A549 (cell line): Measurements from ENCODE around the gene ZNF541. TPM values are rescaled to one million over a fixed set of nuclear protein-coding genes. Genes with fewer than 3 reads are reported as not detected.

Source experiments
- ATAC-seq, 2 experiments: fragments of 200-7000 bp in 1 of 2; fragments of >200 bp in 1 of 2; cut with Nextera tagmentation in 1 of 2; cut with Tn5 transposase in 1 of 2; 3 replicates each; pipeline versions ENCODE4 v1.8.0 to v1.9.1; 2018 to 2020; ENCODE audit warnings: mild to moderate bottlenecking in 1 of 2, moderate library complexity in 1 of 2
- CTCF ChIA-PET: fragments of 300-600 bp; sonication (Branson Sonifier 250); formaldehyde crosslinking; extraction: SDS; loops from one replicate; lab custom pipeline; 2021; ENCODE audit warnings: antibody characterized with exemption, inconsistent platforms; lab: Yijun Ruan, JAX
- POLR2A ChIA-PET: fragments of 350-600 bp; formaldehyde crosslinking; extraction: SDS; loops from one replicate; lab custom pipeline; 2021; ENCODE audit warnings: antibody characterized with exemption, inconsistent platforms; lab: Yijun Ruan, JAX
- DNase-seq, 2 experiments: peaks; one replicate each; pipeline versions ENCODE4 v3.0.0 to v3.0.0-alpha.2; 2011 to 2016; ENCODE audit warnings: low read depth in 1 of 2, low spot score in 1 of 2
- FAIRE-seq: peaks from 2 replicates; lab custom pipeline; 2011; peaks lifted over from hg19 to GRCh38; lab: Jason Lieb, UNC
- H3K27ac ChIP-seq, 2 experiments: fragments of >200 bp; sonication (Bioruptor Twin); formaldehyde crosslinking; 3 replicates each; pipeline ENCODE4 v1.5.1; 2016 to 2017
- H3K4me1 ChIP-seq: fragments of >200 bp; sonication (Bioruptor Twin); formaldehyde crosslinking; 3 replicates; pipeline ENCODE4 v1.6.1; 2016
- H3K4me2 ChIP-seq: fragments of >200 bp; sonication (Bioruptor Twin); formaldehyde crosslinking; 3 replicates; pipeline ENCODE4 v1.6.1; 2016
- H3K4me3 ChIP-seq: fragments of >200 bp; sonication (Bioruptor Twin); formaldehyde crosslinking; 3 replicates; pipeline ENCODE4 v1.5.1; 2016
- H3K9me3 ChIP-seq: fragments of >200 bp; sonication (Bioruptor Twin); formaldehyde crosslinking; 3 replicates; pipeline ENCODE4 v1.6.1; 2016
- ATOH8 ChIP-seq: fragments of 250-450 bp; sonication (Bioruptor Pico); IDR thresholded peaks from 2 replicates; pipeline ENCODE4 v1.5.0; 2020; ENCODE audit warnings: low read depth, mild to moderate bottlenecking, moderate library complexity
- BHLHE40 ChIP-seq: IDR thresholded peaks from 2 replicates; pipeline ENCODE4 v1.6.1; 2012; ENCODE audit warnings: low read depth, low read length, inconsistent platforms
- CBX8 ChIP-seq: fragments of 200-600 bp; sonication (generic); IDR thresholded peaks from 2 replicates; pipeline ENCODE4 v1.6.1; 2016
- CEBPB ChIP-seq, 2 experiments: fragments of >200 bp in 1 of 2; sonication (Bioruptor Twin) in 1 of 2; formaldehyde crosslinking in 1 of 2; IDR thresholded peaks; 2 replicates each; pipeline ENCODE4 v1.6.1; 2012 to 2016
- CHD4 ChIP-seq: fragments of 200-600 bp; sonication (generic); IDR thresholded peaks from 2 replicates; pipeline ENCODE4 v1.6.1; 2016; ENCODE audit warnings: antibody characterized with exemption, mild to moderate bottlenecking, borderline replicate concordance
- CTCF ChIP-seq: fragments of >200 bp; sonication (Bioruptor Twin); formaldehyde crosslinking; IDR thresholded peaks from 3 replicates; pipeline ENCODE4 v1.5.1; 2016
- EHMT2 ChIP-seq: fragments of 200-600 bp; sonication (generic); IDR thresholded peaks from 2 replicates; pipeline ENCODE4 v1.6.1; 2016; ENCODE audit warnings: antibody characterized with exemption, low read depth, mild to moderate bottlenecking, moderate library complexity
- ELK1 ChIP-seq: fragments of 150-350 bp; IDR thresholded peaks from 2 replicates; pipeline ENCODE4 v1.6.1; 2014; ENCODE audit warnings: low read depth, mild to moderate bottlenecking, low read length
- FOSL2 ChIP-seq, 2 experiments: fragments of 450-650 bp in 1 of 2; fragments of >200 bp in 1 of 2; sonication (Bioruptor Twin) in 1 of 2; formaldehyde crosslinking; IDR thresholded peaks; 2 replicates each; pipeline versions ENCODE4 v1.5.0 to v1.6.1; 2016 to 2020; ENCODE audit warnings: mild to moderate bottlenecking in 1 of 2, moderate library complexity in 1 of 2
- GATA3 ChIP-seq: IDR thresholded peaks from 2 replicates; pipeline ENCODE4 v1.6.1; 2012; ENCODE audit warnings: borderline replicate concordance
- HDAC2 ChIP-seq: fragments of 200-600 bp; sonication (generic); IDR thresholded peaks from 2 replicates; pipeline ENCODE4 v1.6.1; 2016
- HMGXB4 ChIP-seq: fragments of 250-450 bp; sonication (Bioruptor Pico); IDR thresholded peaks from 2 replicates; pipeline ENCODE4 v1.5.0; 2021; ENCODE audit warnings: mild to moderate bottlenecking, moderate library complexity, borderline replicate concordance
- HOXB13 ChIP-seq: fragments of 250-450 bp; sonication (Bioruptor Pico); IDR thresholded peaks from 2 replicates; pipeline ENCODE4 v1.5.0; 2020; ENCODE audit warnings: low read depth, mild to moderate bottlenecking, moderate library complexity
- HOXB5 ChIP-seq: fragments of 250-450 bp; sonication (Bioruptor Pico); IDR thresholded peaks from 2 replicates; pipeline ENCODE4 v1.5.0; 2020; ENCODE audit warnings: mild to moderate bottlenecking, moderate library complexity
- KDM1A ChIP-seq: fragments of 200-600 bp; sonication (generic); IDR thresholded peaks from 2 replicates; pipeline ENCODE4 v1.6.1; 2016; ENCODE audit warnings: low read depth, mild to moderate bottlenecking
- MAX ChIP-seq: IDR thresholded peaks from 2 replicates; pipeline ENCODE4 v1.6.1; 2012
- NPAS2 ChIP-seq: fragments of 250-450 bp; sonication (Bioruptor Pico); IDR thresholded peaks from 2 replicates; pipeline ENCODE4 v1.8.0; 2022; ENCODE audit warnings: mild to moderate bottlenecking, moderate library complexity, borderline replicate concordance
- NR3C1 ChIP-seq: fragments of >200 bp; sonication (Bioruptor Twin); formaldehyde crosslinking; IDR thresholded peaks from 3 replicates; pipeline ENCODE4 v1.6.1; 2017
- POLR2A ChIP-seq: IDR thresholded peaks from 2 replicates; pipeline ENCODE4 v1.6.1; 2012; ENCODE audit warnings: mild to moderate bottlenecking, low read length
- POLR2AphosphoS2 ChIP-seq: conservative IDR thresholded peaks from 2 replicates; pipeline ENCODE4 v1.6.1; 2012; ENCODE audit warnings: low read length, improper control_type of control experiment, inconsistent platforms
- RAD21 ChIP-seq, 2 experiments: fragments of >200 bp in 1 of 2; sonication (Bioruptor Twin) in 1 of 2; formaldehyde crosslinking in 1 of 2; IDR thresholded peaks in 1 of 2; conservative IDR thresholded peaks in 1 of 2; 2 replicates in 1 of 2; 3 replicates in 1 of 2; pipeline ENCODE4 v1.6.1; 2012 to 2018; ENCODE audit warnings: inconsistent platforms in 1 of 2
- RCOR1 ChIP-seq: fragments of 150-350 bp; IDR thresholded peaks from 2 replicates; pipeline ENCODE4 v1.6.1; 2014; ENCODE audit warnings: antibody characterized with exemption, low read length, low read depth
- REST ChIP-seq: fragments of 200-600 bp; sonication (generic); IDR thresholded peaks from 2 replicates; pipeline ENCODE4 v1.6.1; 2016; ENCODE audit warnings: antibody characterized with exemption, mild to moderate bottlenecking, moderate library complexity
- RFX5 ChIP-seq: fragments of 450-650 bp; IDR thresholded peaks from 2 replicates; pipeline ENCODE4 v1.7.1; 2014; ENCODE audit warnings: antibody characterized with exemption, mild to moderate bottlenecking, moderate library complexity
- TP53 ChIP-seq: fragments of 250-450 bp; sonication (Bioruptor Pico); IDR thresholded peaks from 2 replicates; pipeline ENCODE4 v1.5.0; 2021; ENCODE audit warnings: mild to moderate bottlenecking, moderate library complexity
- ZC3H11A ChIP-seq: fragments of 450-650 bp; IDR thresholded peaks from 2 replicates; pipeline ENCODE4 v1.6.1; 2014; ENCODE audit warnings: antibody characterized with exemption, mild to moderate bottlenecking
- ZFP36 ChIP-seq: fragments of 450-650 bp; IDR thresholded peaks from 2 replicates; pipeline ENCODE4 v1.6.1; 2014; ENCODE audit warnings: borderline replicate concordance; ENCODE audit not compliant: partially characterized antibody
- WGBS: methylation state at CpG from one replicate; pipeline ENCODE4 v1.1.6; 2017; ENCODE audit errors: missing lambda C conversion rate; 5-methylcytosine and 5-hydroxymethylcytosine counted together
- polyA plus RNA-seq, 4 experiments: library from polyadenylated mRNA; depleted of rRNA in 3 of 4; stranded (reverse); fragments of >200 nt; fragmentation: RNase III in 1 of 4; extraction: RNeasy Plus Mini Kit Qiagen cat#74134 plus additional on column Dnase treatment in 1 of 4; gene quantifications; 2 replicates in 3 of 4; 3 replicates in 1 of 4; pipeline ENCODE4 v1.2.3, GENCODE V29; 2011 to 2017

The ZNF541 gene
- polyA plus RNA-seq, 2 of the 4 experiments (the other 2 are of a cell fraction): not detected

GRCh38 chr19:47547199-47547598, 25.7 kb downstream of the ZNF541 start:
- no peaks in the 10 kb centered on the region for H3K9me3 ChIP-seq
- ATAC-seq: no peak
- ChIA-PET CTCF (interaction anchor here (1.2 to 3.1 kb wide), 4 partner anchors 9 to 110 kb away, joined by 3 to 10 read pairs (median 5); no protein-coding TSS in a partner anchor), POLR2A (no interaction called here)
- no peak overlapping the region for H3K4me3 ChIP-seq
- no peak for DNase-seq
- H3K4me2 ChIP-seq: no peak overlapping the region
- FAIRE-seq: no peak
- TF ChIP-seq HOXB13 (CRISPR knock-in tag) (no peak), EHMT2 (no peak), BHLHE40 (no peak), ZC3H11A (no peak), FOSL2 (IDR thresholded peaks at IDR 0.05) (no peak), FOSL2 (CRISPR knock-in tag; IDR thresholded peaks at IDR 0.05) (no peak), MAX (no peak), NPAS2 (no peak), ATOH8 (no peak), RCOR1 (no peak), POLR2AphosphoS2 (no peak), TP53 (CRISPR knock-in tag) (no peak), ELK1 (no peak), REST (no peak), POLR2A (no peak), HMGXB4 (CRISPR knock-in tag) (no peak)
- H3K4me1 ChIP-seq: no peaks in the 10 kb centered on the region
- WGBS: 48% methylated on average over 2 of the region's 2 CpGs
- H3K27ac ChIP-seq: no peak overlapping the region

- POLR2A ChIA-PET: no interaction called here
- WGBS: 70% methylated on average over 48 of the region's 75 CpGs
- Histone ChIP-seq H3K9me3 (no peaks in the 10 kb centered on the region), H3K4me3 (no peak overlapping the region), H3K27ac (no peak overlapping the region), H3K4me2 (no peak overlapping the region), H3K4me1 (no peaks in the 10 kb centered on the region)
- FAIRE-seq: no peak
- CTCF ChIA-PET: interaction anchor here (0.6 to 3.1 kb wide), 5 partner anchors 10 to 268 kb away, joined by 3 to 10 read pairs (median 3); no protein-coding TSS in a partner anchor
- ATAC-seq: no peak
- no peak for DNase-seq
- TF ChIP-seq ZFP36 (no peak), CBX8 (no peak), HDAC2 (no peak), KDM1A (no peak), NR3C1 (no peak), HOXB13 (CRISPR knock-in tag) (no peak), RCOR1 (no peak), RAD21 (conservative IDR thresholded peaks at IDR 0.05 in 1 of 2, IDR thresholded peaks at IDR 0.05 in 1 of 2) (no peak), RFX5 (no peak), CEBPB (IDR thresholded peaks at IDR 0.05) (no peak), HOXB5 (CRISPR knock-in tag) (no peak), CTCF (no peak), GATA3 (no peak), CHD4 (no peak)
These were observed 27.6 kb downstream of the ZNF541 start for GRCh38 chr19:47545061-47545948.
